BLaER1 (cell line): ENCODE data around the gene ARSG.
"Not testable (repeated sequence)": the region's sequence is repeated elsewhere in the genome, so short reads cannot be mapped to it uniquely, and the experiment has no call there.

ENCODE experiments used
- H3K27ac ChIP-seq: shearing (Covaris generic); formaldehyde crosslinking; 2 replicates; pipeline ENCODE4 v1.8.1; 2022
- H3K27me3 ChIP-seq: shearing (Covaris generic); formaldehyde crosslinking; 2 replicates; pipeline ENCODE4 v1.8.1; 2022
- H3K36me3 ChIP-seq: shearing (Covaris generic); formaldehyde crosslinking; 2 replicates; pipeline ENCODE4 v1.8.1; 2022
- H3K4me1 ChIP-seq: shearing (Covaris generic); formaldehyde crosslinking; 2 replicates; pipeline ENCODE4 v1.8.1; 2022
- H3K4me2 ChIP-seq: shearing (Covaris generic); formaldehyde crosslinking; 2 replicates; pipeline ENCODE4 v1.8.1; 2022
- H3K4me3 ChIP-seq: shearing (Covaris generic); formaldehyde crosslinking; 2 replicates; pipeline ENCODE4 v1.8.1; 2022
- H3K9ac ChIP-seq: shearing (Covaris generic); formaldehyde crosslinking; 2 replicates; pipeline ENCODE4 v1.8.1; 2022
- H3K9me3 ChIP-seq: shearing (Covaris generic); formaldehyde crosslinking; 2 replicates; pipeline ENCODE4 v1.8.1; 2022
- H4K20me1 ChIP-seq: shearing (Covaris generic); formaldehyde crosslinking; 2 replicates; pipeline ENCODE4 v1.8.1; 2022
- Cebpa-rat ChIP-seq: shearing (Covaris generic); IDR thresholded peaks from 2 replicates; pipeline ENCODE4 v1.8.1; 2022

The ARSG gene

DNA sequence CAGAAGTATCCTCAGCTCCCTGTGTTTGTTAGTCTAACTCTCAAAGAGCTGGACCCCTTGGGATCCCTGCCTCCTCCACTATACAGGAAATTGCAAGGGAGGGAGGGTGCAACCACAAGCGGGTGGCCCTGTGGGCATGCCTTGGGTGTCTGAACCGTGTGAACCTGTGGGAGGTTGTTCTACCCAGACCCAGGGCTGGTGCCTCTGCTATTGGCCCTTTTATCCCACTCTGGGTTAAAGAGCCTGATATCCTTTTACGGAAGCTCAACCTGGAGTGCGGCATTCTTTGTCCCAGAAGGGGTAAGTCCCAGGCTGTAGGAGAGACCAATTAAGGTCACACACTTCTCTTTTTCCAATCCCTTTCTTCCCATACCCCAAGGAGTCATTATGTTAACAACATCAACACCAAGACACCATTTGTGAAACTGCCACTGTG is 53.4 kb downstream of the ARSG start:
- H3K9me3 ChIP-seq: no peaks in the 10 kb centered on the region
- peaks cover 5% of the 10 kb centered on the region; the same call in 1 of the 2 replicates for H3K27me3 ChIP-seq
- peak overlapping the region; percentile 97 for H3K4me2 ChIP-seq
- peak overlapping the region; percentile 44; the same call in 1 of the 2 replicates for H3K27ac ChIP-seq
- H4K20me1 ChIP-seq: peaks cover 33% of the 10 kb centered on the region
- H3K36me3 ChIP-seq: no peaks in the 10 kb centered on the region
- peak overlapping the region; percentile 49; the same call in 1 of the 2 replicates for H3K9ac ChIP-seq
- H3K4me3 ChIP-seq: peak overlapping the region; percentile 26; the same call in 1 of the 2 replicates
- peaks cover 62% of the 10 kb centered on the region for H3K4me1 ChIP-seq
- TF ChIP-seq Cebpa-rat: no peak

DNA sequence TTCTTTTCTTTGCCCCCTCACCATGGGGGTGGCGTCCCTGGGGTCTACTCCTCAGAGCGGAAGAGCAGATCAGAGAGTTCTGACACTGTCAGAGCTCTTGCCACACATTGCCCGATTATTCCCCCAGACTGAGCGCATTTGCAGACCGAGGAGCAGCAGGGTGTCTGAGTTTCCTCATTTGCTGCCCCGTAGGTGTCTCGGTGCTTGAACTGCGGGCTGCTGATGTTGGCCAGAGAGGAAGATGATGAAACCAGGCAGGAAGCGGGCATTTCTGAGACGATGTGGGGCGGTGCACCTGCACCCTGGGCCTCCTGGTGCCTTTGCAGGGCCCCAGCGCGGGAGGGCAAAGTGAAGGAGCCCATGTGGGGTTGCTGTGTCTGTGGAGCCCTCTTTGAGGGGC is 55.2 kb downstream of the ARSG start:
- peaks cover 62% of the 10 kb centered on the region for H3K4me1 ChIP-seq
- H3K9me3 ChIP-seq: no peaks in the 10 kb centered on the region
- H3K4me3 ChIP-seq: peak overlapping the region; percentile 50
- peak overlapping the region; percentile 77 for H3K9ac ChIP-seq
- no peaks in the 10 kb centered on the region for H3K36me3 ChIP-seq
- TF ChIP-seq Cebpa-rat: peak; percentile 97
- H4K20me1 ChIP-seq: peaks cover 33% of the 10 kb centered on the region
- H3K27ac ChIP-seq: peak overlapping the region; percentile 92
- H3K4me2 ChIP-seq: peak overlapping the region; percentile 97
- H3K27me3 ChIP-seq: peaks cover 5% of the 10 kb centered on the region; the same call in 1 of the 2 replicates

DNA sequence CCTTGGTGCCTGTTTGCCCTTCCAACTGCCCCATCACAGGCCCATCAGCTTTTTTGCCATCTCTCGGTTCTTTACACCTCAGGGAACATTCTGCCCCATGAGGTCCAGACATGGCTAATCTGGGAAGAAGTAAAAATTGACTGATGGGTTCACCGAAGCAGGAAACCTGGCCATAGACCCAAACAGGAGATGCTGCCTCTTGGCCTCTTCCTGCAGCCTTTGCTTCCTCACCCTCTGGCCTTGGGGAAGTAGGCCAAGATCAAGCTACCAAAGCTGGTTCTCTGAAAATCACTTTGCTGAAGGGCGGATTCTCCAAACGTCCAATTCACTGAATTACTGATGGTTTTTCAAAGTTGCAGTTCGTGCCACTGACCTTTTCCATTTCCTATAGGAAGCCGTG is 56.1 kb downstream of the ARSG start:
- Histone ChIP-seq H3K9me3 (no peaks in the 10 kb centered on the region), H3K4me1 (peaks cover 62% of the 10 kb centered on the region), H3K4me2 (peak overlapping the region; percentile 97), H3K4me3 (peak overlapping the region; percentile 50), H3K27ac (peak overlapping the region; percentile 92), H3K36me3 (no peaks in the 10 kb centered on the region), H3K27me3 (peaks cover 5% of the 10 kb centered on the region; the same call in 1 of the 2 replicates), H3K9ac (peak overlapping the region; percentile 77), H4K20me1 (peaks cover 33% of the 10 kb centered on the region)
- TF ChIP-seq Cebpa-rat: no peak

DNA sequence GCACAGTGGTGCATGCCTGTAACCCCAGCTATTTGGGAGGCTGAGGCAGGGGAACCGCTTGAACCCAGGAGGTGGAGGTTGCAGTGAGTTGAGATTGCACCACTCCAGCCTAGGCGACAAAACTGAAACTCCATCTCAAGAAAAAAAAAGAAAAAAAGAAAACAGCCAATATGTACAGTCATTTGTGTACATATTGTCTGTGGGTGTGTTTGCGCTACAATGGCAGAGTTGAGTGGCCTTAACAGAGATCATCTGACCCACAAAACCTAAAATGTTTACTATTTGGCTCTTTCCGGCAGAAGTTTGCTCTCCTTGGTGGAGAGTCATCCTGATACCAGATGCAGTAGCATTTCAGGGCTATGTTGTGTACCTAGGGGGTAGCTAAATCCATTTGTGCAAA is 57.9 kb downstream of the ARSG start:
- H3K4me1 ChIP-seq: peaks cover 55% of the 10 kb centered on the region
- H3K9ac ChIP-seq: no peak overlapping the region
- H4K20me1 ChIP-seq: peaks cover 25% of the 10 kb centered on the region
- no peaks in the 10 kb centered on the region for H3K9me3 ChIP-seq
- no peak for TF ChIP-seq Cebpa-rat
- no peaks in the 10 kb centered on the region for H3K36me3 ChIP-seq
- no peak overlapping the region for H3K4me2 ChIP-seq
- no peak overlapping the region for H3K27ac ChIP-seq
- H3K4me3 ChIP-seq: no peak overlapping the region
- no peaks in the 10 kb centered on the region for H3K27me3 ChIP-seq

DNA sequence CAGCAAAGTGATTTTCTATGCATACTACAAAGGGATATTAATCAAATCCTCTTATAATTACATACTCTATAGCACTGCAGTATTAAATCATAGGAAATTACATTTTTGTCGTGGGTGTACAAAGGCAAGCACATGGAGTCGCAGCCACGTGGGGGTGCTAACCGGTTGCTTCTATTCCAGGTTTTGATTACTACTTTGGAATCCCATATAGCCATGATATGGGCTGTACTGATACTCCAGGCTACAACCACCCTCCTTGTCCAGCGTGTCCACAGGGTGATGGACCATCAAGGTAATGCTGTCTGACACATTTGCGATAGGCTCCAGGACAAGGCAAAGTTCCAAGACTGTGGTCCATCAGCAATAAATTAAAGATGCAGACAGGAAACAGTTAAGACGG is 60.1 kb downstream of the ARSG start:
- Histone ChIP-seq H3K4me3 (no peak overlapping the region), H3K4me2 (no peak overlapping the region), H3K4me1 (peaks cover 54% of the 10 kb centered on the region), H3K27ac (no peak overlapping the region), H3K36me3 (no peaks in the 10 kb centered on the region), H3K9me3 (no peaks in the 10 kb centered on the region), H3K9ac (no peak overlapping the region), H4K20me1 (peaks cover 9% of the 10 kb centered on the region; the same call in 1 of the 2 replicates), H3K27me3 (no peaks in the 10 kb centered on the region)
- TF ChIP-seq Cebpa-rat: no peak

DNA sequence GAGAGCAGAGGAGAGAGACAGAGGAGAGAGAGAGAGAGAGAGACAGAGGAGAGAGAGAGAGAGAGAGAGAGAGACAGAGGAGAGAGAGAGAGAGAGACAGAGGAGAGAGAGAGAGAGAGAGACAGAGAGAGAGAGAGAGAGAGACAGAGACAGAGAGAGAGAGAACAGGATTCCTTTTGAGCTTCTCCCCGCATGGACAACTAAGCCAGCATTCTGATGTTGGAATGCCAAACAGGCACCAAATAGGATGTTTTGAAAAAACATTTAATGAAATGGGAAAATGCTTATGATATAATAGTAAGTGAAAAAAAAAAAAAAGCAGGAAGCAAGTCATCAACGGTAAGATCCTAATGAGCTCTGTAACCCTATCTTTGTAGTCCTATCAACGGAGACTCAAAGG is 60.7 kb downstream of the ARSG start:
- Histone ChIP-seq H3K9me3 (no peaks in the 10 kb centered on the region), H3K4me2 (no peak overlapping the region), H3K27ac (no peak overlapping the region), H3K4me1 (peaks cover 54% of the 10 kb centered on the region), H3K36me3 (no peaks in the 10 kb centered on the region), H4K20me1 (peaks cover 3% of the 10 kb centered on the region; the same call in 1 of the 2 replicates), H3K27me3 (no peaks in the 10 kb centered on the region), H3K9ac (no peak overlapping the region), H3K4me3 (no peak overlapping the region)
- TF ChIP-seq Cebpa-rat: no peak

DNA sequence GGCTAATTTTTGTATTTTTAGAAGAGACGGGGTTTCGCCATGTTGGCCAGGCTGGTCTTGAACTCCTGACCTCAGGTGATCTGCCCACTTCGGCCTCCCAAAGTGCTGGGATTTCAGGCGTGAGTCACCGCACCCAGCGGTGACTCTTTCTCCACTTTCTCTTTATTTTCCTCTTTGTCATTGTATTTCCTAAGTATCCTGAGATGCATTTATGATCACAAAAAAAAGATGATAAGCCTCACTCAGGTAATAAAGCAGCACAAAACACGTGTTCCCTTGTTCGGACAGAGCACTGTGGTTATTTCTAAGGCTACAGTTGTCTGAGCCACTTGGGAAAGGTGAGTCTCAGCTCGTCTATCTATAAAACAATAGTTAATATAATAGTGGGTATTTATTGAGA is 61.4 kb downstream of the ARSG start:
- H3K4me1 ChIP-seq: peaks cover 53% of the 10 kb centered on the region
- not testable (repeated sequence) for H3K9me3 ChIP-seq, H3K27ac ChIP-seq, H3K27me3 ChIP-seq, H3K9ac ChIP-seq, H3K4me3 ChIP-seq, H3K4me2 ChIP-seq, H3K36me3 ChIP-seq, H4K20me1 ChIP-seq

DNA sequence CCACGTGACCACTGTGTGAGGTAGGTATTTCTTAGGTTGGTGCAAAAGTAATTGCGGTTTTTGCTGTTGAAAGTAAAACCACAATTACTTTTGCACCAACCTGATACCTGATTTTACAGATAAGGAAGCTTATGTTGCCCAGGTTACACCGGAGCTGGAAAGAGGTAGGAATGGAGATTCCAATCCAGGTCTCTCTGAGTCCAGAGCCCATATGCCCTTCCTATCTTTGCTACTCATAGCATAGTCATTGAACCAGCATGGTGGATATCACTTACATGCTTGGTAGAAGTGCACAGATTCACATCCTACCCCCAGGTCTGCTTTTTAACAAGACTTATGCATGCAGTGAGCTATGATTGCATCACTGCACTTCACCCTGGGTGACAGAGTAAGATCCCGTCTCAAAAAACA is 61.8 kb downstream of the ARSG start:
- H3K27ac ChIP-seq: no peak overlapping the region
- 0 out of 2 replicates have a peak, but pooled peaks have one; percentile 26 for TF ChIP-seq Cebpa-rat
- H3K27me3 ChIP-seq: no peaks in the 10 kb centered on the region
- no peaks in the 10 kb centered on the region for H4K20me1 ChIP-seq
- H3K9ac ChIP-seq: no peak overlapping the region
- H3K4me1 ChIP-seq: peaks cover 49% of the 10 kb centered on the region
- H3K4me2 ChIP-seq: no peak overlapping the region
- no peaks in the 10 kb centered on the region for H3K36me3 ChIP-seq
- no peak overlapping the region for H3K4me3 ChIP-seq
- no peaks in the 10 kb centered on the region for H3K9me3 ChIP-seq

DNA sequence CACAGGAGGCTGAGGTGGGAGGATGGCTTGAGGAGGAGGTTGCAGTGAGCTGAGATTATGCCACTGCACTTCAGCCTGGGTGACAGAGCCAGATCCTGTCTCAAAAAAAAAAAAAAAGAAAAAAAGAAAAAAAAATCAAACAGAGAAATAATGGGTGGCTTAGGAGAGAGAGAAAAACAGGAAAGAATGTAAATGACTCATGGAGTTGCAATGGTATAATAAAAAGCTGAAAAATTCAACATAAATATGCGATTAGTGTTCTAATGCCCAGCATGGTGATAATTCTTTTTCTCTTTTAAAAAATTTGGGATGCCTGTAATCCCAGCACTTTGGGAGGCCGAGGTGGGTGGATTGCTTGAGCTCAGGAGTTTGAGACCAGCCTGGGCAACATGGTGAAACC is 63.0 kb downstream of the ARSG start:
- peak overlapping the region; percentile 87; the same call in 1 of the 2 replicates for H3K4me2 ChIP-seq
- H3K27ac ChIP-seq: not testable (repeated sequence)

DNA sequence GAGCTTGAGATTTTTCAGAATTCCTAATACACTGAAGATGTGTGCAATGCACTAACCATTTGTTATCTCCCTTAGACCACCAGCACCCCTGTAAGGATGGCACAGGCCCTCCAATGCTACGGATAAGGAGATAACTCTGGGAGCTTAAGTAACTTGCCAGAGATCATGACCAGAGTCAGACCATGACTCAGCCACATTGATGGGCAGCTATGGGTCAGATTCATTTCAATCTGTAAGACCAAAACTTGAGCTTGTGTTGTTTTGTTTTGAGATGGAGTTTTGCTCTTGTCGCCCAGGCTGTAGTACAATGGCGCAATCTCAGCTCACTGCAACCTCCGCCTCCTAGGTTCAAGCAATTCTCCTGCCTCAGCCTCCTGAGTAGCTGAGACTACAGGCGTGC is 63.8 kb downstream of the ARSG start:
- not testable (repeated sequence) for H3K4me3 ChIP-seq, H3K27ac ChIP-seq, H3K9ac ChIP-seq, H3K9me3 ChIP-seq, H3K27me3 ChIP-seq, H4K20me1 ChIP-seq, H3K36me3 ChIP-seq
- Histone ChIP-seq H3K4me1 (peaks cover 52% of the 10 kb centered on the region), H3K4me2 (peak overlapping the region; percentile 87)

More for the DNA sequence above, 63.0 kb downstream of the ARSG start:
- not testable (repeated sequence) for H3K4me3 ChIP-seq, H3K36me3 ChIP-seq, H3K27me3 ChIP-seq, H4K20me1 ChIP-seq, H3K9me3 ChIP-seq, H3K9ac ChIP-seq
- peaks cover 44% of the 10 kb centered on the region for H3K4me1 ChIP-seq

DNA sequence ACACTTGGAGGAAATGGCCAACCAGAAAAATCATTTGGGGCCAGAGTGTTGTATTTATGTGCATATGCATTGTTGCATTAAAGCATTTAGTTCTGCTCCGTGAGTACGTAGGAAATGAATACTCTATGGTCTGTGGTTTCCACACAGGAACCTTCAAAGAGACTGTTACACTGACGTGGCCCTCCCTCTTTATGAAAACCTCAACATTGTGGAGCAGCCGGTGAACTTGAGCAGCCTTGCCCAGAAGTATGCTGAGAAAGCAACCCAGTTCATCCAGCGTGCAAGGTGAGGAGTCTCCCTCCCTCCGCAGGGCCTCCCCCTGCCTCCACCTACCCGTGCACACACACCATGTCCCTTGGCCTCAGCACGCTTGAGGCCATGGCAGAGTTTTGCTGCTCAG is 65.2 kb downstream of the ARSG start:
- no peak overlapping the region for H3K9ac ChIP-seq
- no peaks in the 10 kb centered on the region for H4K20me1 ChIP-seq
- no peaks in the 10 kb centered on the region for H3K9me3 ChIP-seq
- peaks cover 58% of the 10 kb centered on the region for H3K4me1 ChIP-seq
- H3K4me3 ChIP-seq: 0 out of 2 replicates have a peak overlapping the region, but pooled peaks have one; percentile 31
- H3K27ac ChIP-seq: no peak overlapping the region
- H3K36me3 ChIP-seq: no peaks in the 10 kb centered on the region
- TF ChIP-seq Cebpa-rat: no peak
- peak overlapping the region; percentile 87 for H3K4me2 ChIP-seq
- H3K27me3 ChIP-seq: no peaks in the 10 kb centered on the region
